ENCODE data around the gene LPIN3. TPM values are rescaled to one million over a fixed set of nuclear protein-coding genes. Genes with fewer than 3 reads are reported as not detected.

Gene LPIN3
- total and polyA plus RNA-seq, 2 of the 8 experiments (the other 6 are each of a cell fraction or from before 2014, with no cell fraction given): 3.7 to 3.9 TPM

- no peak for TF ChIP-seq CHD7 (IDR thresholded peaks at IDR 0.05; ENCODE audit: insufficient replicate concordance, low read length)
- no peak for TF ChIP-seq SIRT6 (IDR thresholded peaks at IDR 0.05; ENCODE audit: low read length)
- TF ChIP-seq SIN3A (conservative IDR thresholded peaks at IDR 0.05 in 1 of 2, IDR thresholded peaks at IDR 0.05 in 1 of 2; ENCODE audit: low read depth in 1 of 2, low read length in 2 of 2): no peak
- TF ChIP-seq TCF12 (IDR thresholded peaks at IDR 0.05; ENCODE audit: low read depth, low read length): no peak
- TF ChIP-seq RBBP5 (IDR thresholded peaks at IDR 0.05; ENCODE audit: borderline replicate concordance, low read depth, low read length): no peak
- no peak for TF ChIP-seq ZNF274 (IDR thresholded peaks at IDR 0.05; ENCODE audit: borderline replicate concordance, extremely low read depth, low read length)
- no peak for TF ChIP-seq SP1 (IDR thresholded peaks at IDR 0.05; ENCODE audit: low read depth, low read length)
- no peak for TF ChIP-seq TAF7 (optimal IDR thresholded peaks at IDR 0.05; ENCODE audit: borderline replicate concordance, low read depth, low read length)
- TF ChIP-seq POU5F1 (IDR thresholded peaks at IDR 0.05; ENCODE audit: low read depth, low read length): no peak
- TF ChIP-seq SAP30 (IDR thresholded peaks at IDR 0.05; ENCODE audit: insufficient read depth, insufficient replicate concordance, low read length): no peak
- no peak for TF ChIP-seq POLR2A (IDR thresholded peaks at IDR 0.05; ENCODE audit: control extremely low read depth in 1 of 2, low read depth in 2 of 2, low read length in 2 of 2)
- TF ChIP-seq KDM4A (IDR thresholded peaks at IDR 0.05; ENCODE audit: low read depth, low read length, severe bottlenecking): no peak
- TF ChIP-seq CBX5 (IDR thresholded peaks at IDR 0.05; ENCODE audit: low read depth, low read length): no peak
Observed at GRCh38 chr20:41314386-41314785, 26.2 kb upstream of the LPIN3 start (continued).

All from H1 (cell line).